ENCODE measurements around the gene IGSF3. TPM values are rescaled to one million over a fixed set of nuclear protein-coding genes. Genes with fewer than 3 reads are reported as not detected.

The IGSF3 gene
- total and polyA plus RNA-seq, 2 experiments from 2014 or later: 8.8 to 34.0 TPM

DNA sequence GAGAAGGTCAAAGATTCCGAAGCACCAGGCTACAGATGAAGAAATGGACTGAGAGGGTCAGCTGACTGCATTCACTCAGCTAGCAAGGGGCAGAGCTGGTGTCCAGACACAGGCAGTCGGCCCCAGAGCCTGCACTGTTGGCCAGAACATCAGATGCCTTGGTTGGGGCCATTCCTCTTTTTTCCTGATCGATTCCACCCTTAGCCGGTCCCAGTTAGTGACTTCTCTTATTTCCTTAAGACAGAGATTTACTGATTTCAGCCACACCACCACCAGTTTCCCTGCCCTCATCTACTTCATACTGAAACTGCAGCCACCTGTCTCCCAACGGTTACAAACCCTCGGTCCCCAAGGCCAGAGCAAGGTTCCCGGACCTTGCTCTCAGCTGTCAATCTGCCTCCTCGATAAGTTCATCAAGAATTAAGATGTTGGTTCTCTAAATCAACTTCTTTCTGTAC is 108.2 kb downstream of the IGSF3 start:
- peaks cover 17% of the 10 kb centered on the region for H3K79me2 ChIP-seq
- no peaks in the 10 kb centered on the region for H3K4me1 ChIP-seq (ENCODE audit: insufficient read depth)
- WGBS (ENCODE audit: low lambda C conversion rate, missing lambda C conversion rate): 91% methylated on average over 8 of the region's 8 CpGs

DNA sequence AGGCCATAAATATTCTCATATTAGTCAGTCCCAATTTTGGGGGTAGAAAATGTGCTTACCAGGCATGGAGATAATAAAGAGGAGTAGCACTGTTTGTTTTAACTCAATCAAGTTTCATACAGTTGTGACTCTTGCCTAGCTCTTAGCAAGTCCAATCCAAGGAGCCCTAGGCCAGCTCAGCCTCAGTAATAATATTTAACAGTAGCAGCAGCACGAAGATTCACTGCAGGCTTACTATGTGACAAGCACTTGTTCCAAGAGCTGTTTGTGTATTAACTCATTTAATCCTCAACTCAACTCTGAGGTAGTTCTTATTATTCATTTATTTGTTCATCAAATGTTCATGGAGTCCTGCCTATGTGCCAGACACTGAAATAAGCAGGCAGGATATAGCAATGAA is 109.0 kb downstream of the IGSF3 start:
- no peaks in the 10 kb centered on the region for H3K36me3 ChIP-seq (replicated peaks; ENCODE audit: insufficient read depth, low read depth)
- no peak overlapping the region for H3K4me2 ChIP-seq
- TF ChIP-seq, protein P1, sequence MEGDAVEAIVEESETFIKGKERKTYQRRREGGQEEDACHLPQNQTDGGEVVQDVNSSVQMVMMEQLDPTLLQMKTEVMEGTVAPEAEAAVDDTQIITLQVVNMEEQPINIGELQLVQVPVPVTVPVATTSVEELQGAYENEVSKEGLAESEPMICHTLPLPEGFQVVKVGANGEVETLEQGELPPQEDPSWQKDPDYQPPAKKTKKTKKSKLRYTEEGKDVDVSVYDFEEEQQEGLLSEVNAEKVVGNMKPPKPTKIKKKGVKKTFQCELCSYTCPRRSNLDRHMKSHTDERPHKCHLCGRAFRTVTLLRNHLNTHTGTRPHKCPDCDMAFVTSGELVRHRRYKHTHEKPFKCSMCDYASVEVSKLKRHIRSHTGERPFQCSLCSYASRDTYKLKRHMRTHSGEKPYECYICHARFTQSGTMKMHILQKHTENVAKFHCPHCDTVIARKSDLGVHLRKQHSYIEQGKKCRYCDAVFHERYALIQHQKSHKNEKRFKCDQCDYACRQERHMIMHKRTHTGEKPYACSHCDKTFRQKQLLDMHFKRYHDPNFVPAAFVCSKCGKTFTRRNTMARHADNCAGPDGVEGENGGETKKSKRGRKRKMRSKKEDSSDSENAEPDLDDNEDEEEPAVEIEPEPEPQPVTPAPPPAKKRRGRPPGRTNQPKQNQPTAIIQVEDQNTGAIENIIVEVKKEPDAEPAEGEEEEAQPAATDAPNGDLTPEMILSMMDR (IDR thresholded peaks at IDR 0.05; ENCODE audit: poor library complexity): no peak
- TF ChIP-seq EZH2 (IDR thresholded peaks at IDR 0.05; ENCODE audit: borderline replicate concordance): no peak
- TF ChIP-seq EZH2phosphoT487 (IDR thresholded peaks at IDR 0.05; ENCODE audit: low read depth, severe bottlenecking, unreplicated experiment): no peak
- no peaks in the 10 kb centered on the region for H3K9me3 ChIP-seq (ENCODE audit: low read depth)
- H3K27me3 ChIP-seq: no peaks in the 10 kb centered on the region
- no peak for DNase-seq (ENCODE audit: low spot score)
- 96% methylated on average over 1 of the region's 1 CpG for WGBS (ENCODE audit: low lambda C conversion rate, missing lambda C conversion rate)
- no peaks in the 10 kb centered on the region for H3K9me2 ChIP-seq (replicated peaks; ENCODE audit: insufficient read depth)
- H3K79me2 ChIP-seq: peaks cover 23% of the 10 kb centered on the region
- no peaks in the 10 kb centered on the region for H4K20me1 ChIP-seq (ENCODE audit: insufficient read depth, poor library complexity, severe bottlenecking)
- H3K4me1 ChIP-seq (ENCODE audit: insufficient read depth): no peaks in the 10 kb centered on the region
- H3K4me3 ChIP-seq: no peak overlapping the region
- H2AFZ ChIP-seq: no peak overlapping the region
- H3K27ac ChIP-seq: no peak overlapping the region

More for the DNA sequence above, 108.2 kb downstream of the IGSF3 start:
- Histone ChIP-seq H3K27me3 (no peaks in the 10 kb centered on the region), H3K27ac (no peak overlapping the region), H3K9me2 (replicated peaks; ENCODE audit: insufficient read depth) (no peaks in the 10 kb centered on the region), H4K20me1 (ENCODE audit: insufficient read depth, poor library complexity, severe bottlenecking) (no peaks in the 10 kb centered on the region), H3K9me3 (ENCODE audit: low read depth) (no peaks in the 10 kb centered on the region), H3K36me3 (replicated peaks; ENCODE audit: insufficient read depth, low read depth) (no peaks in the 10 kb centered on the region), H2AFZ (no peak overlapping the region), H3K4me2 (no peak overlapping the region), H3K4me3 (no peak overlapping the region)
- TF ChIP-seq, protein P1 (IDR thresholded peaks at IDR 0.05; ENCODE audit: poor library complexity): no peak
- TF ChIP-seq EZH2phosphoT487 (IDR thresholded peaks at IDR 0.05; ENCODE audit: low read depth, severe bottlenecking, unreplicated experiment) (no peak), EZH2 (IDR thresholded peaks at IDR 0.05; ENCODE audit: borderline replicate concordance) (no peak)
- DNase-seq (ENCODE audit: low spot score): no peak

DNA sequence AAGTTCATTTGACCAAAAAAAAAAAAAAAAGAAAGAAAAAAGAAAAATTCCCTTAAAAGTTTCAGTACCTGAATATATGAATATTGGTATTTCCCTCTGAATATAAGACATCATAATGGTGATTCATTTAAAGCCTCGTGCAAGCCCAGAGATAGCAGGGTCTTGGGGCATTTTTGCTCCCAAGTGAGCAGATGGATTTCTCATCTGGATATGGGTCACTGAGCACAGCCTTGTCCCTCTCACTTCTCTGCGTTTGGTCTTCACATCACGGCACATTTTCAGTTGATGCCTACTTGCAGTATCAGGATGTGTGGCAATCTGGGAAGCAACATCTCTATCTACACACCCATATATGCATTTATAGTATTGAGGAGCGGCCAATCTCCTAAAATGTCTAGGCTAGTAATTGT is 109.4 kb downstream of the IGSF3 start:
- H4K20me1 ChIP-seq (ENCODE audit: insufficient read depth, poor library complexity, severe bottlenecking): no peaks in the 10 kb centered on the region
- no peaks in the 10 kb centered on the region for H3K27me3 ChIP-seq
- H3K4me2 ChIP-seq: no peak overlapping the region
- H3K4me1 ChIP-seq (ENCODE audit: insufficient read depth): no peaks in the 10 kb centered on the region
- no peaks in the 10 kb centered on the region for H3K36me3 ChIP-seq (replicated peaks; ENCODE audit: insufficient read depth, low read depth)
- H3K27ac ChIP-seq: no peak overlapping the region
- peaks cover 25% of the 10 kb centered on the region for H3K79me2 ChIP-seq
- DNase-seq (ENCODE audit: low spot score): no peak
- 95% methylated on average over 4 of the region's 4 CpGs for WGBS (ENCODE audit: low lambda C conversion rate, missing lambda C conversion rate)
- no peak overlapping the region for H2AFZ ChIP-seq
- no peak overlapping the region for H3K4me3 ChIP-seq
- no peaks in the 10 kb centered on the region for H3K9me2 ChIP-seq (replicated peaks; ENCODE audit: insufficient read depth)
- no peaks in the 10 kb centered on the region for H3K9me3 ChIP-seq (ENCODE audit: low read depth)
- no peak for TF ChIP-seq EZH2 (IDR thresholded peaks at IDR 0.05; ENCODE audit: borderline replicate concordance)
- TF ChIP-seq, protein P1 (IDR thresholded peaks at IDR 0.05; ENCODE audit: poor library complexity): no peak
- no peak for TF ChIP-seq EZH2phosphoT487 (IDR thresholded peaks at IDR 0.05; ENCODE audit: low read depth, severe bottlenecking, unreplicated experiment)
